Myocyte (in vitro differentiated cells): ENCODE results near the gene NKTR. TPM values are rescaled to one million over a fixed set of nuclear protein-coding genes. Genes with fewer than 3 reads are reported as not detected.
A peak's percentile ranks its signal among the peaks of the same experiment; 100 is the strongest.

Experiments used
- DNase-seq: peaks from one replicate; pipeline ENCODE4 v3.0.0-alpha.2; 2012; ENCODE audit warnings: low read depth
- total RNA-seq: library from RNA; depleted of rRNA; stranded (reverse); fragments of >200 nt; gene quantifications from 2 replicates; pipeline ENCODE4 v1.2.3, GENCODE V29; 2014

The NKTR gene
- total RNA-seq, 1 donor from 2014 or later = 32.4 TPM

DNA sequence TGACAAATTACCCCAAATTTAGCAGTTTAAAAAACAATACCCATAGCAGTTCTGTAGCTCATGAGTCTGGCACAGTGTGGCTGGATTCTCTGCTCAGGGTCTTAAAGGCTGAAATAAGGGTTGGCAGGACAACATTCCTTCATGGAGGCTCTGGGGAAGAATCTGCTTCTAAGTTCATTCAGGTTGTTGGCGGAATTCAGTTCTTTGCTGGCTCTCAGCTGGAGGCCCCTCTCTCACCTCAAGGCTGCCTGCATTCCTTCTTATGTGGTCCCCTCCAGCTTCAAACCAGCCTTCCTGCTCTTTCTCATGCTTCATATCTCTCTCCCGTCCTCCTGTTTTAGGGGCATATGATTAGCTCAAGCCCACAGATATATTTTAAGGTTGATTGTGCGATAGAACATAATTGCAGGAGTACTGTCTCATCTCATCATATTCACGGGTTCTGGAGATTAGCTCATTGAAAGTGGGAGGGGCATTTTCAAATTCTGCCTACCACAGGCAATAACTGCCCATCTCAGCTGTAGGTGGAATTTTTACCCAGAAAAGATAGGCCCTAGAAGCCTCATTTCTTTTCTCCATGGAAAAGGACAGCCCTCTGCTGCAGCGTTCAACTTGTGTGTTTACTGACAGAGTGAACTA lies 47.5 kb downstream of the NKTR start:
- DNase-seq = no peak

DNA sequence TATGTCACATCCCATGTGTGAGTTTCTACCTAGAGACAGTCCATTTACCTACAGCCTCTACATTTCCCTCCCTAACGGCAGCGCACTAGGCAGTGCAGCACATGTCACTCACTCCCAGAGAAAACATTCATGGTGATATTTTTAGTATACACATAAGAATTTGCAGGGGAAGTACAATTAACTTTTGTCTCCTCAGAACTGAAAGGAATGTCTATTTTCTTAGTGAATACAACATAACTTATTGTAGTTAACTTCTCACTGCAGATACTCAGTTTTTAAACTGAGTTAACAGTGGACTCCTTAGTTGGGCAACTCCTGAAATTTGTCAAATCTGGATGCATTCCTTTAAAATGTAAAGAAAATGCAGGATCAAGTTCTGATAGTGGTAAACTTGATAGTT lies 48.5 kb downstream of the NKTR start:
- no peak for DNase-seq

- DNase-seq = no peak
Measured at GRCh38 chr3:42649783-42650182, 49.3 kb downstream of the NKTR start.

DNA sequence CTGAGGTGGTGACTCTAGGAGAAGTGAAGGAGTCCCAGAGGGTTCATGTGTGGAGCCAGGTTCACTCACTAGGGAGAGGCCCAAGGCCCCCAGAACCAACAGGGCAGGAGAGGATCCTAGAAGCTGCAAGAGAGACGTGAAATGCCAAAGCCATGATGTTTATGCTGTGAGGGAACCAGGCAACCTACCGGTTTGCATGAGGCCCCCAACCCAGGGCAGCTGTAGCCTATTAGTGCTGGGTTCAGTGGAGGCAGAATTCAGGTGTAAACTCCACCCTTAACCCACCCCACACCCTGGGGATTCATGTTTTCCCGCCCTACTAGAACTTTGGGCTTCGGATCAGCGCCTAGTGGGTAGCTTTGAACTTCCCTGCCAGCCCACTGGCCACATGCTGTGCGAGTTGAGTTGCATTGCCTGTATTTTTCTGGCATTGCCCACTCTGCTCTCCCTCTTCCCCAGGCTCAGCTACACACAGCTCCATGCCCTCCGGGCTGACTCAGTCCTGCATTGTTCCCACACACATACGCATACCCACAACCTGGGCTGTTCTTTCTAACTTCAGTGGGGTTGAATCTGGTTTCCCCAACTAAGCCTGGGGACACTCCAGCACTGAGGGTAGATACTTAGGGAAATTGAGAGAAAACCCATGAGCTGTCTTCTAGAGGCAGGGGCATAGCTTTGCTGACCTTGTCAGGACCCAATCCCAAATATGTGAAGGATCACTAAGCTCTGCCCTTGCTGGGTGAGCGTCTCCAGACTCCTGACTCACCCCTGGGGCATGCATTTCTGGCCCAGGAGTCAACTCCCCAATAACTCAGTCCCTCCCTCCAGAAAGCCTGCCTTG lies 51.0 kb downstream of the NKTR start:
- DNase-seq = peak; percentile 55

GRCh38 chr3:42652251-42652610 lies 51.7 kb downstream of the NKTR start:
- no peak for DNase-seq

GRCh38 chr3:42652611-42653302 lies 52.3 kb downstream of the NKTR start:
- DNase-seq = peak; percentile 56

- DNase-seq = no peak
Measured at GRCh38 chr3:42653303-42653559, 52.7 kb downstream of the NKTR start.

GRCh38 chr3:42653560-42654330 lies 53.3 kb downstream of the NKTR start, which contains the start of gene ZBTB47:
Gene ZBTB47 (plus strand): TSS chr3:42653697. CDS start chr3:42658356, 4,659 bp downstream.
- DNase-seq = peak; percentile 45

DNA sequence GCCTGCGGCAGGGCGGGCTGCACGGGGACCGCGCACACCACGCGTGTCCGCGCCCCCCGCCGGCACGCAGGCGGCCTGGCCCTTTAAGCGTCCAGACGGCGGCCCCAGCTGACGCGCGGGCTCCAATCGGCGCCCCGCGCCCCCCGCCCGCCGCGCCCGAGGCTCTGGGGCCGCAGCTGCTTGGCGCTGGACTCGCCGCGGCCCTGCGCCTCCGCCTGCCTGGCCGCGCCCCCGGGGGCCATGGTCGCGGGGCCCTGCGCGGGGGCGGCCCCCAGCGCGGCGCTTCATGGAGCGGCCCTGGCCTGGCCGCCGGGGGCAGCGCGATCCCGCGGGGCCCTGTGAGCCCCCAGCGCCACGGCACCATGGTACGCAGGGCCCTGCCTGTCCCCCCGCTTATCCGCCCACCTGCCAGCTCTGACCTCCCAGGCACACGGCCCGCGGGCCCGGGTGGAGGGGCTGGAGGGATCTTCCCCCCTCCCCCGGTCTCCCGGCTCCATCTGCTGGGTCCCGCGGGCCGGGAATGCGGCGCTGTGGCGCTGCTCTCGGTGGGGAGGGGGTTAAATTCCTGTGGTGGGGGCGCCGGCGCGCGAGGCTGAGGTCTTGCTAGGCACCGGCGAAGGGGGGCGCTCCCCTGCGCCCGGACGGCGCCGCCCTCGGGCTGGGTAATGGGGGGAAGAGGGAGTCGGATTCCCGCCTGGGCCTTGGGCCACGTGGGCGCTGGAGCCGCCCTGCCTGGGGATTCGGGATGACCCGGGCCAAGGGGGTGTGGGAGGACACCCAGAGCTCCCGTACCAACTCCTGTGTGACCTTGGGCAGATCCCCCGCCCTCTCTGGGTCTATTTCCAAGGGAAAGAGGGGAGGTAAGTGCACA lies 54.1 kb downstream of the NKTR start:
- peak; percentile 78 for DNase-seq

- DNase-seq = no peak
Measured at GRCh38 chr3:42655331-42655888, 54.9 kb downstream of the NKTR start.

DNA sequence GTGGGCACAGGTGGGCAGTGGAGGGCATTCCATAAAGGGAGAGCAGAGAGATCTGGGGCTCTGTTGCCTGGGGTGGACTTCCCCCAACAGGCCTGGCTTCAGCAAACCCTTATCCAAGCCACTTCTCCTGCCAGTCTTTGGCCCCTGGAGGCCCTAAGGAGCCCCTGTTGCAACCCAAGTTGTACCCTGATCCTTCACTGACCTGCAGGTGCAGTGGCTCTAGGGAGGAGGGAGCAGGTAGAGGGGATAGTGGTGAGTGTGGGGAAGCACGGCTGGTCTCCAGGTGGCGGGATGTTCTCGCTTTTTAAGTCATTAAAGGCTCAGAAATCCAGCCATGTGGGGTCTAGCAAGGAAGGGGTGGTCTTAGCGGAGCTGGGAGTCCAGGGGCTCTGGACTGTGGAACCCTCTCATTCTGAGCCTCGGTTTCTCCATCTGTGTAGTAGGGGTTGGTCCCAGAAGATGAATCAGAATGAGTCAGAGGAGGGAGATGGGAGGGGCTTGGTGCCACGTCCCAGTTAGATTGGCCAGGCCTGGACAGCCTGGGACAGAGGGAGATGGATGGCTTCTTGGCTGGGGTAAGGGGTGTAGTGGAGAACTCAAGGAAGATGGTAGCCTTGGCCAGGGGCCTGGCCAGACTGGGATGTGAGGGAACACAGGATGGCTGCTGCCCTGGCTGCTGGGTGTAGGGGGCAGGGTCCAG lies 55.6 kb downstream of the NKTR start:
- DNase-seq = peak; percentile 34

- no peak for DNase-seq
Measured at GRCh38 chr3:42656680-42657610, 56.5 kb downstream of the NKTR start.

DNA sequence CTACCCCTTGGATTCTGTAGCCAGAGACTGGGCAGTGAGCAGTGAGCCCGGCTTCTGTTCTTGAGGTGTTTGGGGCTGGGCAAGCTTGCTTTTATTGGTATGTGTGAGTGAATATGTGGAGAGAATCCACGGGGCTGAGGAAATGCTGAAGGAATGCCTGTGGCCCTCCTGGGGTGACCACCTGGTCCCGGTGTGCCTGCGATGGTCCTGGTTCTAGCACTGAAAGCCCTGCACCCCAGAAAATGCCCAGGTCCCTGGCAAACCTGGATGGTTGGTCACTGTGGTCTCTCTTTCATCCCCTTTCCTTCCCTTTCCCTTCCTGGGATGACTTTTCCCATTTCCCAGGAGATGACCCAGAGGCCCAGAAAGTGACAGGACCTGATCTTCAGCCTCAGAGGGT lies 57.2 kb downstream of the NKTR start:
- DNase-seq = no peak

DNA sequence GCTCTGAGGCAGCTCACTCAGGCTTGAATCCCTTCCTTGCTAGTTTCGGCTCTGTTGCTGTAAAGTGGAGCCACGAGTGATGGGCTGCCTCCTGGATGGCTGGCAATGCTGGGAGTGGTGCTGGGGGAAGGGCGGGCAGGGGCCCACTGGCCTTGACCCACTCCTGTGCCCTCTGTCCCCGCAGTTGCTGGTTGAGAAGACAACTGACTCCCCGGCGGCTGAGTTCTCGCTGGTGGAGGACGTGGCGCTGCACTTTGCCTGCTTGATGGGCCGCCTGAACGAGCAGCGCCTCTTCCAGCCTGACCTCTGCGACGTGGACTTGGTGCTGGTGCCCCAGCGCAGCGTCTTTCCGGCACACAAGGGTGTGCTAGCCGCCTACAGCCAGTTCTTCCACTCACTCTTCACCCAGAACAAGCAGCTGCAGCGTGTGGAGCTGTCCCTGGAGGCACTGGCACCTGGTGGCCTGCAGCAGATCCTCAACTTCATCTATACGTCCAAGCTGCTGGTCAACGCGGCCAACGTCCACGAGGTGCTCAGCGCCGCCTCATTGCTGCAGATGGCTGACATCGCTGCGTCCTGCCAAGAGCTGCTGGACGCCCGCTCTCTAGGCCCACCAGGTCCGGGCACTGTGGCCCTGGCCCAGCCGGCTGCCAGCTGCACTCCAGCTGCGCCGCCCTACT lies 57.7 kb downstream of the NKTR start:
- DNase-seq = no peak

DNA sequence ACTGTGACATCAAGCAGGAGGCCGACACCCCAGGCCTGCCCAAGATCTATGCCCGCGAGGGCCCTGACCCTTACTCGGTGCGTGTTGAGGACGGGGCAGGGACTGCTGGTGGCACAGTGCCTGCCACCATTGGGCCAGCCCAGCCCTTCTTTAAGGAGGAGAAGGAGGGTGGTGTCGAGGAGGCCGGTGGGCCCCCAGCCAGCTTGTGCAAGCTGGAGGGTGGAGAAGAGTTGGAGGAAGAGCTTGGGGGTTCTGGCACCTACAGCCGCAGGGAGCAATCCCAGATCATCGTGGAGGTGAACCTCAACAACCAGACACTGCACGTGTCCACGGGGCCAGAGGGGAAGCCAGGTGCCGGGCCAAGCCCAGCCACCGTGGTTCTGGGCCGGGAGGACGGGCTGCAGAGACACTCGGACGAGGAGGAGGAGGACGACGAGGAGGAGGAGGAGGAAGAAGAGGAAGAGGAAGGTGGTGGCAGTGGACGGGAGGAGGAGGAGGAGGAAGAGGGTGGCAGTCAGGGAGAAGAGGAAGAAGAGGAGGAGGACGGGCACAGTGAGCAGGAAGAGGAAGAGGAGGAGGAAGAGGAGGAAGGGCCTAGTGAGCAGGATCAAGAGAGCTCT lies 58.4 kb downstream of the NKTR start:
- no peak for DNase-seq

GRCh38 chr3:42659451-42660130 lies 59.1 kb downstream of the NKTR start:
- no peak for DNase-seq

GRCh38 chr3:42660131-42660715 lies 59.7 kb downstream of the NKTR start:
- DNase-seq = no peak
